Uterus (tissue), 2 donors: Measurements from ENCODE around the gene TMEM31.

Source experiments
- POLR2A ChIP-seq, 2 donors: fragments of 450-650 bp; IDR thresholded peaks; one replicate each; pipeline ENCODE4 v1.6.1; 2016; ENCODE audit warnings: antibody characterized with exemption in 2 of 2, mild to moderate bottlenecking in 1 of 2, moderate library complexity in 1 of 2
- TF ChIP-seq, protein P1 (sequence below), 4 experiments: fragments of 200-600 bp in 2 of 4; fragments of 450-650 bp in 2 of 4; sonication (generic) in 2 of 4; IDR thresholded peaks; one replicate each; pipeline ENCODE4 v1.5.1; 2016 to 2019; ENCODE audit warnings: antibody characterized with exemption in 4 of 4, mild to moderate bottlenecking in 2 of 4, moderate library complexity in 1 of 4

- TF ChIP-seq, protein P1, sequence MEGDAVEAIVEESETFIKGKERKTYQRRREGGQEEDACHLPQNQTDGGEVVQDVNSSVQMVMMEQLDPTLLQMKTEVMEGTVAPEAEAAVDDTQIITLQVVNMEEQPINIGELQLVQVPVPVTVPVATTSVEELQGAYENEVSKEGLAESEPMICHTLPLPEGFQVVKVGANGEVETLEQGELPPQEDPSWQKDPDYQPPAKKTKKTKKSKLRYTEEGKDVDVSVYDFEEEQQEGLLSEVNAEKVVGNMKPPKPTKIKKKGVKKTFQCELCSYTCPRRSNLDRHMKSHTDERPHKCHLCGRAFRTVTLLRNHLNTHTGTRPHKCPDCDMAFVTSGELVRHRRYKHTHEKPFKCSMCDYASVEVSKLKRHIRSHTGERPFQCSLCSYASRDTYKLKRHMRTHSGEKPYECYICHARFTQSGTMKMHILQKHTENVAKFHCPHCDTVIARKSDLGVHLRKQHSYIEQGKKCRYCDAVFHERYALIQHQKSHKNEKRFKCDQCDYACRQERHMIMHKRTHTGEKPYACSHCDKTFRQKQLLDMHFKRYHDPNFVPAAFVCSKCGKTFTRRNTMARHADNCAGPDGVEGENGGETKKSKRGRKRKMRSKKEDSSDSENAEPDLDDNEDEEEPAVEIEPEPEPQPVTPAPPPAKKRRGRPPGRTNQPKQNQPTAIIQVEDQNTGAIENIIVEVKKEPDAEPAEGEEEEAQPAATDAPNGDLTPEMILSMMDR (IDR thresholded peaks at IDR 0.05): no peak
- TF ChIP-seq POLR2A (IDR thresholded peaks at IDR 0.05): no peak
These were observed 13.0 kb upstream of the TMEM31 start for GRCh38 chrX:103697687-103698086.
